Cardiac fibroblast (primary cell): ENCODE data around the gene PDCD7.

Experiments
- DNase-seq, 2 donors: peaks; one replicate each; pipeline versions ENCODE4 v3.0.0 to v3.0.0-alpha.2; 2010; ENCODE audit warnings: low read depth in 2 of 2
- H3K4me3 ChIP-seq, 2 donors: replicated peaks in 1 of 2; 1 replicate in 1 of 2; 2 replicates in 1 of 2; pipeline ENCODE4 v1.5.1; 2011; ENCODE audit warnings: low read depth in 2 of 2, low read length in 2 of 2, mild to moderate bottlenecking in 2 of 2, moderate library complexity in 1 of 2
- CTCF ChIP-seq: IDR thresholded peaks from one replicate; pipeline ENCODE4 v1.5.1; 2011; ENCODE audit warnings: low read depth, mild to moderate bottlenecking, low read length, inconsistent platforms

The PDCD7 gene

DNA sequence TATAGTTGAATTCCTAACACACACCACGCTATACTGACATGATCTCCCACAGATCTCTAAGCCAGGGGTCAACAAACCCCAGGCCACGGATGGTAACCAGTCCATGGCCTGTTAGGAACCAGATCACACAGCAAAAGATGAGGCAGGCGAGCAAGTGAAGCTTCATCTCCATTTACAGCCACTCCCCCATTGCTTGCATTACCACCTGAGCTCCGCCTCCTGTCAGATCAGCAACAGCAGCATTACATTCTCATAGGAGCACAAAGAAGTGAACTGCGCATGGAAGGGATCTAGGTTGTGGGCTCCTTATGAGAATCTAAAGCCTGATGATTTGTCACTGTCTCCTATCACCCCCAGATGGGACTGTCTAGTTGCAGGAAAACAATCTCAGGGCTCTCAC is 2.7 kb downstream of the PDCD7 start:
- H3K4me3 ChIP-seq: no peak overlapping the region
- no peak for TF ChIP-seq CTCF
- DNase-seq: no peak

GRCh38 chr15:65115542-65115941 is 18.1 kb downstream of the PDCD7 start:
- no peak overlapping the region for H3K4me3 ChIP-seq
- TF ChIP-seq CTCF: no peak
- DNase-seq: no peak

- H3K4me3 ChIP-seq: no peak within 1 kb of the TSS
- TF ChIP-seq CTCF: no peak
- DNase-seq: no peak
Measured at GRCh38 chr15:65115086-65115485, 18.5 kb downstream of the PDCD7 start, which contains the start of gene UBAP1L. TSS of gene UBAP1L (minus strand) at chr15:65115200. CDS start at chr15:65106215, 8,985 bp downstream.

DNA sequence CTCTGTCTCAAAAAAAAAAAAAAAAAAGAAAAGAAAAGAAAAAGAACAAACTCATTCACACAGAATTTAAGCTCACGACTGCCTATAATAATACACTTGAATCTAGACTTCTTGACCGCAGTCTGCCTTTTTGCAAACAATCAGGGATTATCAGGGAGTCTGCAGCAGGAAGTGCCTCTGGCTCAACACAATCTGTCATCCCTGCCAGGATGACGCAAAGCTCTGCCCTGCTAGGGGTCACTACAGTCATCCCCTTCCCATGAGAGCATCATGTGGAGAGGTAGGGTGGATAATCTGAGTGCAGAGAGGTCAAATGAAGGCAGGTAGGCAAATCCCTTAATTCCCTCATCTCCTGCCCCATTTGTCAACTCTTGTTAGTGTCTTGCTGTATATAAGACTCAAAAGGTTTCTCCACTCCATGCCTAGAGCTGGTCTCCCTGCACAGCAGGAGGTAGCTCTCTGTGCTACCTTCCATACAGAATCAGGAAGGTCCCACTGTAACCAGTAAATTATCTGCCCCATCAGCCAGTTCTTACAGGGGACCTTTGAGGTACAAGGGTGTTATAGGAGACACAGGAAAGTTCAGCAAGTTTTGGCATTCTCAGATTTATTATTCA is 22.8 kb downstream of the PDCD7 start:
- no peak for TF ChIP-seq CTCF
- H3K4me3 ChIP-seq: no peak overlapping the region
- DNase-seq: peak; percentile 68 to 80

DNA sequence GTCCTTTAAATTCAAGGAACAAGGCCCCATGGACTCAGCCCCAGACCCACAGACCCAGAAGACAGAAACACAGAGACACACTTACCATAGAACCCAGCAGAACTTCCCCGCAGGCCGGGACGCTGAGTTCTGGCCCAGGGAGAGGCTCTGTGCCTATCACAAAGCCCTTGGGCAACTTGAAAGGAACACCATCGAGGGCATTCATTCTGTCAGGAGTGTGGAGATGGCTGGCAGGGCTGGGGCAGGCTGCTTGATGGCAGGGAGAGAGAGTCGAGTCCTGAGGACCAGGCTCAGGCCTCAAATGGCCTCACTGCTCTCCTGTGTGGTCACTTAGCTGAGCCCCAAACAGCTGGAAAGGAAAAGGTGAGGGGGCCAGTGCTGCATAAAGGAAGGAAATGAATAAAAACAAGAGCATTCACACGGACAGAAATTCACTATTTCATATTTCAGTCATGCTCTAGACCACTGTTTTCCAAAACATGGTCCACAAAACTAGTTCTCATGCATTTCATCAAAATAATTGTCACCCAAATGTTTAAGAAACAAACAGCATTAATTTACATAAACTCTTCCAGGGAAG is 27.5 kb downstream of the PDCD7 start:
- DNase-seq: no peak
- TF ChIP-seq CTCF: no peak
- H3K4me3 ChIP-seq: no peak overlapping the region

- DNase-seq: no peak
- no peak overlapping the region for H3K4me3 ChIP-seq
- TF ChIP-seq CTCF: no peak
Measured at GRCh38 chr15:65105038-65105437, 28.6 kb downstream of the PDCD7 start.

GRCh38 chr15:65102912-65103311 is 30.7 kb downstream of the PDCD7 start:
- H3K4me3 ChIP-seq: no peak overlapping the region
- DNase-seq: no peak
- no peak for TF ChIP-seq CTCF
